ENCODE measurements around the gene MRPL40.
A peak's percentile ranks its signal among the peaks of the same experiment; 100 is the strongest.

MRPL40 gene

DNA sequence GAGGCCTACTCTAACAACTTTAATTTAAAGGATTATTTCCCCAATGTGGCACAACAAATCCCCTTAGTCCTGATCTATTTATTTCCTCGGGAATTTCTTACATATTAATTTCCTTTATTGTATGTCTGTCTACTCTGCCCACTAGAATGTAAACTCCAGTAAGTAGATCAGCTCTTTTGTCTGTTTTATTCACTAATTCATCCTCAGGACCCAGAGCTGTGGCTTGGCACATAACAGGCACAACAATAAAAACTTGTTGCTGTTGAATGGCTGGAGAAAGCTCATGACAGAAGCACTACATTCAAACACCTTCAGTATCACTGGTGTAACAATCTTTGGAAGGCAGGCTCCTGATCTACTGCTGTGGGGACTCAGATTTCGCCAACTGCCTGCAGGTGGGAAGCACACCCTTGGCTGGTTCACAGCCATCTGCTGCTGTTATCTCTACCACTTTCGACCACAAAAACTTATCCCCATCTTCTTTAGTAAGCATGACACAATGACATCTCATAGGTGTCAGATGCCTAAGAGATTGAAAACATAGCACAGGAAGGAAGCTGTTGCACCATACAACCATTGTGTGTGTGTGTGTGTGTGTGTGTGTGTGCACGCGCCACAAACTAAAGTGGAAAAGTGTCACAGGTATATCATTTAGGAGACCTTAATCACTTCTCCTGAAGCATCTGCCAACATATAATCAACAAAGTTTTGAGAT is 12.7 kb upstream of the MRPL40 start:
- Histone ChIP-seq H3K4me2 (ENCODE audit: low read length, poor library complexity, severe bottlenecking) (no peak overlapping the region), H2AK5ac (ENCODE audit: low read length, severe bottlenecking) (no peak overlapping the region)

DNA sequence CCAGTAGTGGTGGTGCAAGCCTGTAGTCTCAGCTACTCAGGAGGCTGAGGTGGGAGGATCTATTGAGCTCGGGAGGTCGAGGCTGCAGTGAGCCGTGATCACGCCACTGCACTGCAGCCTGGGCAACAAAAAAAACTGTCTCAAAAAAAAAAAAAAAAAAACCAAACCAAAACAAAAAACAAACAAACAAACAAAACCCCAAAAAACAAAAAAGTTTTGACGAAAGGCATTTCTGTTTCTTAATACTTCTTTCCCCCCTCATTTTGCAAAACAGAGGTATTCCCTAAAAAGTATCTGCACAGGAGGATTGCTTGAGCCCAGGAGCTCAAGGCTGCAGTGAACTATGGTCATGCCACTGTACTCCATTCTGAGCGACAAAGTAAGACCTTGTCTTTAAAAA is 12.0 kb upstream of the MRPL40 start:
- Histone ChIP-seq H3K36me3 (ENCODE audit: control insufficient read depth in 1 of 2, insufficient read depth in 2 of 2, low read depth in 1 of 2, low read length in 2 of 2) (peaks cover 0 to 3% of the 10 kb centered on the region in 2 experiments), H4K8ac (ENCODE audit: low read length) (no peak overlapping the region), H3K27me3 (ENCODE audit: control insufficient read depth in 1 of 2, insufficient read depth in 1 of 2, low read length in 2 of 2) (no peaks in the 10 kb centered on the region), H2BK15ac (ENCODE audit: low read depth, poor library complexity, severe bottlenecking) (no peak overlapping the region), H2AK5ac (ENCODE audit: low read length, severe bottlenecking) (no peak overlapping the region), H3K4me1 (ENCODE audit: control insufficient read depth, insufficient read depth, low read depth, low read length) (peaks cover 11% of the 10 kb centered on the region), H2BK5ac (ENCODE audit: low read depth, low read length, poor library complexity, severe bottlenecking) (no peak overlapping the region), H3K14ac (ENCODE audit: low read length in 2 of 2) (no peak overlapping the region), H3K4me3 (ENCODE audit: insufficient read depth in 1 of 2, low read depth in 1 of 2, low read length in 2 of 2) (no peak overlapping the region), H3K27ac (ENCODE audit: low read length, poor library complexity, severe bottlenecking) (no peak overlapping the region), H3K4me2 (ENCODE audit: low read length, poor library complexity, severe bottlenecking) (no peak overlapping the region), H2BK120ac (ENCODE audit: low read depth, low read length) (no peak overlapping the region), H2BK12ac (ENCODE audit: low read length in 2 of 2) (no peak overlapping the region), H4K91ac (ENCODE audit: low read length) (no peak overlapping the region), H2AFZ (ENCODE audit: low read depth, low read length) (no peak overlapping the region), H3K9me3 (ENCODE audit: control insufficient read depth, low read length) (no peaks in the 10 kb centered on the region), H3K18ac (ENCODE audit: low read depth in 1 of 2, low read length in 2 of 2) (no peak overlapping the region), H3K23ac (ENCODE audit: low read length in 2 of 2) (no peak overlapping the region), H3K4ac (ENCODE audit: low read depth in 1 of 2, low read length in 2 of 2) (no peak overlapping the region), H3K79me1 (replicated peaks; ENCODE audit: low read length, poor library complexity, severe bottlenecking) (peaks cover 14% of the 10 kb centered on the region), H3K9ac (ENCODE audit: low read length) (no peak overlapping the region)
- DNase-seq, result no peak
- 89% methylated on average over 5 of the region's 6 CpGs for WGBS

More for the DNA sequence above, 12.7 kb upstream of the MRPL40 start:
- H2BK15ac ChIP-seq (ENCODE audit: low read depth, poor library complexity, severe bottlenecking), result no peak overlapping the region
- no peak overlapping the region for H3K4ac ChIP-seq (ENCODE audit: low read depth in 1 of 2, low read length in 2 of 2)
- no peak overlapping the region for H3K18ac ChIP-seq (ENCODE audit: low read depth in 1 of 2, low read length in 2 of 2)
- no peaks in the 10 kb centered on the region for H3K9me3 ChIP-seq (ENCODE audit: control insufficient read depth, low read length)
- H3K4me3 ChIP-seq (ENCODE audit: insufficient read depth in 1 of 2, low read depth in 1 of 2, low read length in 2 of 2), result no peak overlapping the region
- H3K36me3 ChIP-seq (ENCODE audit: control insufficient read depth in 1 of 2, insufficient read depth in 2 of 2, low read depth in 1 of 2, low read length in 2 of 2), result no peaks in the 10 kb centered on the region
- DNase-seq, result no peak
- H3K27me3 ChIP-seq (ENCODE audit: control insufficient read depth in 1 of 2, insufficient read depth in 1 of 2, low read length in 2 of 2), result no peaks in the 10 kb centered on the region
- H3K9ac ChIP-seq (ENCODE audit: low read length), result no peak overlapping the region
- no peak overlapping the region for H2AFZ ChIP-seq (ENCODE audit: low read depth, low read length)
- H3K23ac ChIP-seq (ENCODE audit: low read length in 2 of 2), result no peak overlapping the region
- H3K27ac ChIP-seq (ENCODE audit: low read length, poor library complexity, severe bottlenecking), result no peak overlapping the region
- no peak overlapping the region for H2BK5ac ChIP-seq (ENCODE audit: low read depth, low read length, poor library complexity, severe bottlenecking)
- peaks cover 11% of the 10 kb centered on the region for H3K4me1 ChIP-seq (ENCODE audit: control insufficient read depth, insufficient read depth, low read depth, low read length)
- H2BK120ac ChIP-seq (ENCODE audit: low read depth, low read length), result no peak overlapping the region
- no peak overlapping the region for H2BK12ac ChIP-seq (ENCODE audit: low read length in 2 of 2)
- peaks cover 14% of the 10 kb centered on the region for H3K79me1 ChIP-seq (replicated peaks; ENCODE audit: low read length, poor library complexity, severe bottlenecking)
- H4K8ac ChIP-seq (ENCODE audit: low read length), result no peak overlapping the region
- WGBS, result 100% methylated on average over 2 of the region's 5 CpGs
- no peak overlapping the region for H4K91ac ChIP-seq (ENCODE audit: low read length)
- no peak overlapping the region for H3K14ac ChIP-seq (ENCODE audit: low read length in 2 of 2)

DNA sequence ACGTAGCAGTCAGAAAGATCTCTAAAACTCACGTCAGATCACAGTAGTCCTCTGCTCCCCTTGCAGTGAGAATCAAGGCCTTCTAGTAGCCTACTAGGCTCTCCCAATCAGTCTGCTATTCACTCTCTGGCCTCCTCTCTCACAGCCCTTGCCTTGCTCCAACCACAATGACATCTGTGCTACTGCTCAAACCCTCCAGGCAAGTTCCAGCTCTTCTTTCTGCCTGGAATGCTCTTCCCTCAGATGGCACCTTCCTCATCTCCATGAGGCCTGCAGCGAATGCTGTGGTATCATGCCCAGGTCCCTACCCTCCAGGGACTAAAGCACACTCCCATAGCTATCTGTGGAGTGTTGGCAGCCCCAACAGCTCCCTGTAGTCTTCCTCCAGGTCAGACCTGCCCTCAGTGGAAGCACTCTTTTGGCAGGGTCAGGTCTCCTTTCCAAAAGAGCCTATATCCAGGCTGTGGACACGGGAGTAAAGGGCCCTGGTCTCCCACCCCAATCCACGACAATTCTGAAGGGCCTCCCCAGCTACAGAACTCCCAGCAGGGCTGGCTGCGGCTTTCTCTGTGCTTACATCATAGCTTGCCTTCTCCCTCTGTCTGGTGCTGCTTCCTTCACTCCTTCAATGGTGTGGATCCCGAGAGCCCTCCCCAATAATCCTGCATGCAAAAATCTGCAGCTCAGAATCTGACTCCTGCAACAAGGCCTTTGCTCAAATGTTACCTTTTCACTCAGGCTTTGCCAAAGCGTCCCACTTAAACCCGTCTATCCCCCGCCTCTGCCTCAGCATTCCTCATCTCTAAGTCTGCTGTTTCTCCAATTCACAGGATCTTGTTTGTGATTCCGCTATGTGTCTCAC is 9.7 kb upstream of the MRPL40 start:
- no peak overlapping the region for H2BK15ac ChIP-seq (ENCODE audit: low read depth, poor library complexity, severe bottlenecking)
- peaks cover 13% of the 10 kb centered on the region for H3K79me1 ChIP-seq (replicated peaks; ENCODE audit: low read length, poor library complexity, severe bottlenecking)
- H3K9ac ChIP-seq (ENCODE audit: low read length), result peak overlapping the region; percentile 9
- H2BK120ac ChIP-seq (ENCODE audit: low read depth, low read length), result no peak overlapping the region
- H2AFZ ChIP-seq (ENCODE audit: low read depth, low read length), result no peak overlapping the region
- H4K91ac ChIP-seq (ENCODE audit: low read length), result no peak overlapping the region
- no peak overlapping the region for H3K14ac ChIP-seq (ENCODE audit: low read length in 2 of 2)
- H3K4me2 ChIP-seq (ENCODE audit: low read length, poor library complexity, severe bottlenecking), result no peak overlapping the region
- H3K27me3 ChIP-seq (ENCODE audit: control insufficient read depth in 1 of 2, insufficient read depth in 1 of 2, low read length in 2 of 2), result no peaks in the 10 kb centered on the region
- no peak overlapping the region for H4K8ac ChIP-seq (ENCODE audit: low read length)
- no peak overlapping the region for H2BK5ac ChIP-seq (ENCODE audit: low read depth, low read length, poor library complexity, severe bottlenecking)
- H3K9me3 ChIP-seq (ENCODE audit: control insufficient read depth, low read length), result no peaks in the 10 kb centered on the region
- no peak overlapping the region for H3K18ac ChIP-seq (ENCODE audit: low read depth in 1 of 2, low read length in 2 of 2)
- no peak for DNase-seq
- no peak overlapping the region for H3K4me3 ChIP-seq (ENCODE audit: insufficient read depth in 1 of 2, low read depth in 1 of 2, low read length in 2 of 2)
- no peak overlapping the region for H3K4ac ChIP-seq (ENCODE audit: low read depth in 1 of 2, low read length in 2 of 2)
- 76% methylated on average over 11 of the region's 11 CpGs for WGBS
- peaks cover 0 to 3% of the 10 kb centered on the region in 2 experiments for H3K36me3 ChIP-seq (ENCODE audit: control insufficient read depth in 1 of 2, insufficient read depth in 2 of 2, low read depth in 1 of 2, low read length in 2 of 2)
- no peak overlapping the region for H3K27ac ChIP-seq (ENCODE audit: low read length, poor library complexity, severe bottlenecking)
- H2BK12ac ChIP-seq (ENCODE audit: low read length in 2 of 2), result no peak overlapping the region
- H3K23ac ChIP-seq (ENCODE audit: low read length in 2 of 2), result no peak overlapping the region
- H2AK5ac ChIP-seq (ENCODE audit: low read length, severe bottlenecking), result no peak overlapping the region
- peaks cover 11% of the 10 kb centered on the region for H3K4me1 ChIP-seq (ENCODE audit: control insufficient read depth, insufficient read depth, low read depth, low read length)

DNA sequence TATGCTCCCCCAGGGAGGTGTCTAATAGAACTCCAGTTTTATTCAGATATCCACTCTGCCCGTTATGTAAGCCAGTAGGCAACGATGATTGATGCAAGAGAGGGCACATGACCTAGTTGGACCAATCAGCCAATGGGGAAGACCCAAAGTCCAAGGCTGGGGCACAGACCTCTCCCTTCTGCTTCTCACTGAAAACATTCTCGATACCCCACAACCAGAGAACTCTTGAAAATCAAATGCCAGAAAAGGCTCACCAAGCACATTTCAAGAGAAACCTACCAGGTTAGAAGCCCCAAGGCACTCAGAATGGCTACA is 8.2 kb upstream of the MRPL40 start:
- Histone ChIP-seq H3K9ac (ENCODE audit: low read length) (no peak overlapping the region), H3K27ac (ENCODE audit: low read length, poor library complexity, severe bottlenecking) (no peak overlapping the region), H3K79me1 (replicated peaks; ENCODE audit: low read length, poor library complexity, severe bottlenecking) (peaks cover 15% of the 10 kb centered on the region), H3K9me3 (ENCODE audit: control insufficient read depth, low read length) (no peaks in the 10 kb centered on the region), H4K91ac (ENCODE audit: low read length) (no peak overlapping the region), H3K14ac (ENCODE audit: low read length in 2 of 2) (no peak overlapping the region), H3K27me3 (ENCODE audit: control insufficient read depth in 1 of 2, insufficient read depth in 1 of 2, low read length in 2 of 2) (no peaks in the 10 kb centered on the region), H3K18ac (ENCODE audit: low read depth in 1 of 2, low read length in 2 of 2) (no peak overlapping the region), H2AK5ac (ENCODE audit: low read length, severe bottlenecking) (no peak overlapping the region), H3K4ac (ENCODE audit: low read depth in 1 of 2, low read length in 2 of 2) (no peak overlapping the region), H2BK12ac (ENCODE audit: low read length in 2 of 2) (no peak overlapping the region), H3K36me3 (ENCODE audit: control insufficient read depth in 1 of 2, insufficient read depth in 2 of 2, low read depth in 1 of 2, low read length in 2 of 2) (peaks cover 0 to 6% of the 10 kb centered on the region in 2 experiments), H3K4me1 (ENCODE audit: control insufficient read depth, insufficient read depth, low read depth, low read length) (peaks cover 11% of the 10 kb centered on the region), H3K4me2 (ENCODE audit: low read length, poor library complexity, severe bottlenecking) (no peak overlapping the region), H2BK5ac (ENCODE audit: low read depth, low read length, poor library complexity, severe bottlenecking) (no peak overlapping the region), H3K23ac (ENCODE audit: low read length in 2 of 2) (no peak overlapping the region), H3K4me3 (ENCODE audit: insufficient read depth in 1 of 2, low read depth in 1 of 2, low read length in 2 of 2) (no peak overlapping the region), H2BK15ac (ENCODE audit: low read depth, poor library complexity, severe bottlenecking) (no peak overlapping the region), H4K8ac (ENCODE audit: low read length) (no peak overlapping the region), H2BK120ac (ENCODE audit: low read depth, low read length) (no peak overlapping the region), H2AFZ (ENCODE audit: low read depth, low read length) (no peak overlapping the region)
- 97% methylated on average over 3 of the region's 3 CpGs for WGBS
- no peak for DNase-seq
